ENCODE results near the gene INSM1.

GRCh38 chr20:20395903-20396568 is 28.1 kb downstream of the INSM1 start:
- TF ChIP-seq TAF1 (IDR thresholded peaks at IDR 0.05; ENCODE audit: borderline replicate concordance, low read depth, low read length) (no peak), POLR2A (IDR thresholded peaks at IDR 0.05; ENCODE audit: low read depth, low read length) (no peak), POLR2AphosphoS5 (IDR thresholded peaks at IDR 0.05; ENCODE audit: low read depth, low read length) (no peak)

Measured in GM12892 (cell line).